Measurements from ENCODE around the gene TRAF3IP1.

The TRAF3IP1 gene

GRCh38 chr2:238295144-238296112 is 24.9 kb upstream of the TRAF3IP1 start:
- no peak overlapping the region for H3K9ac ChIP-seq
- no peak overlapping the region for H3K4me2 ChIP-seq (ENCODE audit: low read length)
- H3K4me3 ChIP-seq (ENCODE audit: low read depth, low read length): no peak overlapping the region
- H3K27me3 ChIP-seq (ENCODE audit: control insufficient read depth, insufficient read depth, low read length): no peaks in the 10 kb centered on the region
- H3K79me2 ChIP-seq: no peaks in the 10 kb centered on the region
- no peak overlapping the region for H3K27ac ChIP-seq
- no peak overlapping the region for H2AFZ ChIP-seq
- H3K36me3 ChIP-seq (ENCODE audit: control insufficient read depth, insufficient read depth, low read length): no peaks in the 10 kb centered on the region
- H3K9me3 ChIP-seq (ENCODE audit: control insufficient read depth, low read length): no peaks in the 10 kb centered on the region
- H3K4me1 ChIP-seq: peaks cover 16% of the 10 kb centered on the region
- TF ChIP-seq CTCF (IDR thresholded peaks at IDR 0.05): no peak

GRCh38 chr2:238296638-238297457 is 23.5 kb upstream of the TRAF3IP1 start:
- H3K27me3 ChIP-seq (ENCODE audit: control insufficient read depth, insufficient read depth, low read length): no peaks in the 10 kb centered on the region
- peaks cover 16% of the 10 kb centered on the region for H3K4me1 ChIP-seq
- no peak for TF ChIP-seq CTCF (IDR thresholded peaks at IDR 0.05)
- H3K9ac ChIP-seq: no peak overlapping the region
- no peaks in the 10 kb centered on the region for H3K36me3 ChIP-seq (ENCODE audit: control insufficient read depth, insufficient read depth, low read length)
- no peaks in the 10 kb centered on the region for H3K9me3 ChIP-seq (ENCODE audit: control insufficient read depth, low read length)
- H3K79me2 ChIP-seq: no peaks in the 10 kb centered on the region
- no peak overlapping the region for H3K4me3 ChIP-seq (ENCODE audit: low read depth, low read length)
- no peak overlapping the region for H3K27ac ChIP-seq
- no peak overlapping the region for H2AFZ ChIP-seq
- no peak overlapping the region for H3K4me2 ChIP-seq (ENCODE audit: low read length)

GRCh38 chr2:238299803-238300202 is 20.5 kb upstream of the TRAF3IP1 start:
- no peak overlapping the region for H3K9ac ChIP-seq
- TF ChIP-seq CTCF (IDR thresholded peaks at IDR 0.05): no peak

GRCh38 chr2:238302087-238302486 is 18.2 kb upstream of the TRAF3IP1 start:
- H3K4me3 ChIP-seq (ENCODE audit: low read depth, low read length): no peak overlapping the region
- no peak overlapping the region for H3K4me2 ChIP-seq (ENCODE audit: low read length)
- no peak overlapping the region for H3K9ac ChIP-seq
- no peak overlapping the region for H3K27ac ChIP-seq
- no peaks in the 10 kb centered on the region for H3K79me2 ChIP-seq
- no peaks in the 10 kb centered on the region for H3K9me3 ChIP-seq (ENCODE audit: control insufficient read depth, low read length)
- no peak for TF ChIP-seq CTCF (IDR thresholded peaks at IDR 0.05)
- H2AFZ ChIP-seq: no peak overlapping the region
- peaks cover 6% of the 10 kb centered on the region for H3K4me1 ChIP-seq
- H3K36me3 ChIP-seq (ENCODE audit: control insufficient read depth, insufficient read depth, low read length): no peaks in the 10 kb centered on the region
- H3K27me3 ChIP-seq (ENCODE audit: control insufficient read depth, insufficient read depth, low read length): no peaks in the 10 kb centered on the region

More at GRCh38 chr2:238299803-238300202, 20.5 kb upstream of the TRAF3IP1 start:
- H3K79me2 ChIP-seq: no peaks in the 10 kb centered on the region
- H3K27me3 ChIP-seq (ENCODE audit: control insufficient read depth, insufficient read depth, low read length): no peaks in the 10 kb centered on the region
- no peak overlapping the region for H3K4me3 ChIP-seq (ENCODE audit: low read depth, low read length)
- H3K4me2 ChIP-seq (ENCODE audit: low read length): no peak overlapping the region
- H3K4me1 ChIP-seq: peaks cover 6% of the 10 kb centered on the region
- H3K27ac ChIP-seq: no peak overlapping the region
- no peaks in the 10 kb centered on the region for H3K36me3 ChIP-seq (ENCODE audit: control insufficient read depth, insufficient read depth, low read length)
- no peaks in the 10 kb centered on the region for H3K9me3 ChIP-seq (ENCODE audit: control insufficient read depth, low read length)
- peak overlapping the region; percentile 61 for H2AFZ ChIP-seq

Measured in parathyroid adenoma (tissue), 2 donors.